ENCODE data around the gene MDFIC2.
"Not testable (repeated sequence)": the region's sequence is repeated elsewhere in the genome, so short reads cannot be mapped to it uniquely, and the experiment has no call there.

The MDFIC2 gene

GRCh38 chr3:70312336-70312735, at the start of gene MDFIC2:
TSS of gene MDFIC2 (minus strand) at chr3:70312638. CDS start at chr3:70311973, 665 bp downstream.
- DNase-seq, result no peak

DNA sequence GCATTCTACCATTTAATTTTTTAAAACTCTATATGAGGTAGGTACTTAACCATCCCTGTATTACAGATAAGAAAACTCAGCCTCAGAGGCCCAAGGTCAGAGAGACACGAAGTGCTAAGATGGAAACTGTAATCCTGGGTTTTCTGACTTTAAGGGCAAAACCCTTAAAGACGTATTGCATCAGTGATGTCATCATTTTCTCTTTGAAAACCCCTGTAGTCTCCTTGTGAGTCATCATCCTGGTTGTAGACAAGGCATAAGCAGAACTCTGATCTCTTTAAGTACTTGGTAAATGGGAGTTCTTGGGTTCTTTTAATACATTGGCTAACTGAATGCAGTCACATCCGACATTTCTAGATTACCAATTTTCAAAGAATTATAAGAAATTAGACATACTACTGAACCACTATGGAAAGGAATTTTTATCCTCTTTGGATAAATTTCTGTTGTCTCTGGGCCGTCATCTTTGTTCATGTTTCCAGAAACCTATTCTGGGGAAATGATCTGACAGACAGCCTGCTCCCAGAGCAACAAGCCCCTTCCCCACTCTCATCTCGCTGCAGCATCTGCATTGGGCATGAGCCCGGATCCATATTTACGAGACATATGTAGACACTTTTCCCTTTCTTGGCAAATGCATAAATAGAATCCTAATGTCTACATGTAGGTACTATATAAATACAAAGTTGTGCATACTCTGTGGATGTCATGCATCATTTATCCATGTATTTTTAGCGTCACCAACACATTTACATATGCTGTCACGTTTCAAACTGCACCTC, 48.7 kb upstream of the MDFIC2 start:
- DNase-seq, result no peak

DNA sequence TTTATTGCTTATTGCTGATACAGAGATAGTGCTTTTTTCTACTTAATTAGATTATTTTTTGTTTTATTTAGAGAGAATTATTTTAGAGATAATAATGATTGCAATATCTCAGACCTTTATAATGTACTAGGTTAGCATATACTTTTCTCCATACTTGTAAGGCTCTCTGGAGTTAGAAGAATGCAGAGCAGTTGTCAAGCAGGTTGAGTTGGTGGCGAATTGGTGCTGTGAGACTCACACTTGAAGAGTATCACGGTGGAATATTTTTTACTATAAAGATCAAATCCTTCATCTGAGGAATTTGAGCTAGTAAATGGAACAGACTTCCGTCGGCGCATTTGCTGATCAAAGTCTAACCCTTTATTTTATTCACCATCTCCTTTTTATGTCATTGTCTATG, 47.3 kb upstream of the MDFIC2 start:
- DNase-seq, result no peak

DNA sequence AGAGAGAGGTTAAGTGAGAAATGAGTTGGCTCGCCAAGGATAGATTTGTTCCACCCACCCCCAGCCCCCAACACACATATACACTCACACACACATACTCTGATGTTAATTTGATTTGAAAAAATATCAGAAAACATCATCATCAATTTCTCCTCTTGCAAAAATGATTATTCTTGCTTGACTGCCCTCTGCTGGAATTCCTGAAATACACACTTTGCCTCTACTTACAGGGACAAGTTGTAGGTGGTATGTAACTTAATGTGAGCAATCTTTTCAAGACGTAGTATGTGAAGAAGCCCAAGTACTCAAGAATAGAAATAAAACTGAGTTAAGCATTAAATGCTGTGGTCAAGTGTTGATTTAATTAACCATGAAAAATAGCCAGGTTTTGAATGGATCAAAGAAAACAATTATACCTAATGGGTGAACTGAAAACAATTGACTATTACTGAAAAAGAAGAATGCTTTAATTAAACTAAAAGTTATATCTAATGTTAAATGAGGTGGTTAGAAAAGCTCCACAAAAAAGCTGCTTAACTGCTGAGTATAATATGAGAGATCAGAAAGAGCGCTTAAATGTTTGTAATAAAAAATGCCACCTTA, 46.6 kb upstream of the MDFIC2 start:
- DNase-seq, result no peak

DNA sequence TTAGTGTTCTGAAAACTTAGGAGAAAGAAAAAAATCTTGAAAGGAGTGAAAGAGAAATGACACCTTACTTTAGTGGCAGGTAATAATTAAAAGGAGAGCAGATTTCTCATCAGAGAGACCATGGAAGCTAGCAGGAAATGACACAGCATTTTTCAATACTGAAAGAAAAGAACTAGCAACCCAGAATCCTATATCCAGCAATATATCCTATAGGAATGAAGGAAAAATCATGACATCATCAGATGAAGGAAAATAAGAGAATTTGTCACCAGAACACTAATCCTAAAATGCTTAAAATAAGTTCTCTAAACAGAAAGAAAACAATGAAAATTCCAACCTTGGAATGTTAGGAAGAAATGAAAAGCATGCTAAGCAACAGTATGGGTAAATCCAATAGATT, 39.8 kb upstream of the MDFIC2 start:
- DNase-seq, result no peak

GRCh38 chr3:70342149-70342548, 29.7 kb upstream of the MDFIC2 start:
- no peak for DNase-seq

- DNase-seq, result not testable (repeated sequence)
Observed at GRCh38 chr3:70336885-70337284, 24.4 kb upstream of the MDFIC2 start.

DNA sequence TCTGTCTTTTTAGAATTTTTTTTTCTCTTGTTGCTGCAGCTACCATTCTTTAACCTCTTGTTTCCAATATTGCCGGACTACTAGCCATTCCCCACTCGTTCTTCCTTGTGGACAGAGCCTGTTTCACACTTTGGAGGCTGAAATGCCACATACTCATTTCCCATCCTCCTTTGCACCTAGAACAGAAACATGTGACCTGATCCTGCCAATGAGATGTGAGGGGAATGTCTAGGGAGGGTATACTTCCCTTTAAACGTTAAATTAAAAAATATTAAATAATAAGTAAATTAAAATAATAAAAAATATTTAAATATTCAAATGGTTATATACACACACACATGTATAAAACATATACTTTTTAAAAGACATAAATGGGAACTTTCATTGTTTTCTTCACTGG, 20.6 kb upstream of the MDFIC2 start:
- DNase-seq, result no peak

GRCh38 chr3:70315021-70315420, 2.6 kb upstream of the MDFIC2 start:
- DNase-seq, result no peak

DNA sequence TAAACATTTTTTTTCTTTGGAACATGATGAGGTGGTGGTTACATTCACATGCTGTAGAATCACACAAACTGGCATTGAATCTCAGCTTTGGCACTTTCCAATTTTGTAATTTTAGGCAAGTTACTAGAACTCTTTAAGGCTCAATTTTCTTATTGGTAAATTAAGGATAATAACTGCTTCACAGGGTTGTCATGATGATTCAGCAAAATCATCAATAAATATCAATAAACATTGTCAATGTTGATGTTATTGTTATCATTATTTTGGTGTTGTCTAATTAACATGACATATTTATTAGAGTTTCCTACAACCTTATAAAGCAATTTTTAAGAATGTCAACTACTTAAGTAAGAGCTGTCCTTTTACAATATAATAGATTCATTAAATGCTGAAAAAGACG, 1.6 kb downstream of the MDFIC2 start:
- no peak for DNase-seq

GRCh38 chr3:70309591-70309990, 2.8 kb downstream of the MDFIC2 start:
- DNase-seq, result no peak

GRCh38 chr3:70308760-70309159, 3.7 kb downstream of the MDFIC2 start:
- no peak for DNase-seq

DNA sequence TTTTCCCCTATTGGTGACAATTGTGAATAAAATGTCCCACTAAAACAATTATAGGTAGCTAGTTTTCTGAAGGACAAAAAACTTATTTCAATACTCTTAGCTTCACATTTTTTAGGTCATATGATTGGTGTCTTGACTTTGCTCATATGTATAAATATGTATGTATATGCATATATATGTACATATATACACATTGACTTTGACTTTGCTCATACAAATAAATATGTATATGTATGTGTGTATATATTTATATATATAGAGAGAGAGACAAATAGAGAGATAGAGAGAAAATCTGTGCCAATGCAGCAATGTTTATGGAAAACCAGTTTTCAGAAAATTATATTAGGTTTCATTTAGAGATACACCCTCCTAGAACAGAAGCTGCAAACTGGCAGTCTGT, 5.7 kb downstream of the MDFIC2 start:
- no peak for DNase-seq

DNA sequence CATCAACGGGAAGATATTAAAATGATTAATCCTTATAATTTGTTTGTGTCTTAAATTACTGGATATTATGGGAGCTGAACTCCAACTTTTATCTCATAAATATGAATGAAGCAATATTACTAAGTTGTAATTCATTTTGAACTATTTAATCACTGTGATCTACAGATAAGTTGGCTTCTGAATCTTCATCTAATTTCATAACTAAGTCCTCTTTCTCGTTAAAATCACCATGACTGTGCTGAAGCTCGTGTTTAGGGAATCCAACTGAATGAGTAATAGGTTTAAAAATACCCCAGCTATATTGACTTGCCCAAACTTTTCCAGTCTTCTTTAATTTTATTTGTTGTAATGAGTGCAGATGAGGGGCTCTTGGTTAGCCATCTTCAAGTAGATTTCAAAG, 14.1 kb downstream of the MDFIC2 start:
- DNase-seq, result no peak

GRCh38 chr3:70291097-70291482, 21.3 kb downstream of the MDFIC2 start:
- no peak for DNase-seq

DNA sequence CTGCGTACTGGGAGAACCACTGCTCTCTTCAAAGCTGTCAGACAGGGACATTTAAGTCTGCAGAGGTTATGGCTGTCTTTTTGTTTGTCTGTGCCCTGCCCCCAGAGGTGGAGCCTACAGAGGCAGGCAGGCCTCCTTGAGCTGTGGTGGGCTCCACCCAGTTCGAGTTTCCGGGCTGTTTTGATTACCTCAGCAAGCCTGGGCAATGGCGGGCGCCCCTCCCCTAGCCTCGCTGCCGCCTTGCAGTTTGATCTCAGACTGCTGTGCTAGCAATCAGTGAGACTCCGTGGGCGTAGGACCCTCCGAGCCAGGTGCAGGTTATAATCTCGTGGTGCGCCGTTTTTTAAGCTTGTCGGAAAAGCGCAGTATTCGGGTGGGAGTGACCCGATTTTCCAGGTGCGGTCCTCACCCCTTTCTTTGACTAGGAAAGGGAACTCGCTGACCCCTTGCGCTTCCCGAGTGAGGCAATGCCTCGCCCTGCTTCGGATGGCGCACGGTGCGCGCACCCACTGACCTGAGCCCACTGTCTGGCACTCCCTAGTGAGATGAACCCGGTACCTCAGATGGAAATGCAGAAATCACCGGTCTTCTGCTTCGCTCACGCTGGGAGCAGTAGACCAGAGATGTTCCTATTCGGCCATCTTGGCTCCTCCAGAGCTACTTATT, 21.9 kb downstream of the MDFIC2 start:
- DNase-seq, result not testable (repeated sequence)

GRCh38 chr3:70281663-70282062, 30.8 kb downstream of the MDFIC2 start:
- DNase-seq, result no peak

- DNase-seq, result no peak
Observed at GRCh38 chr3:70277304-70277703, 35.1 kb downstream of the MDFIC2 start.

DNA sequence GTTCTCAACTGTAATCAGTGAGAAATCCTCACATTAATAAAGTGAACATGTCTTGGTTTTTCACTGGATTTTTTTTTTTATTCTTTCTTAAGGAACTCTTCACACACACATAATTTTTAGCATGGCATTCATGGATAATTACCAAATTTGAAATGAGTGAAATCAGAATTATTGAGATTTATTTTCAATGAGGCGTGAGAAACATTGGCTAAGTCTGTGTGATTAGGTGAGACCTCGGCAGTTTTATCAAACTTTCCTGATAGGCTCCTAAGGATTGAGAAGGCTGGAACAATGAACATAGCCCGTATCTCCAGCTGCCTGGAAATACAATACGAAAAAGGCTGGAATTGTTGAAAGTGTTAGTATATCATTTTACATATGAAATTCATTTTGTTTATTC, 35.5 kb downstream of the MDFIC2 start:
- no peak for DNase-seq

DNA sequence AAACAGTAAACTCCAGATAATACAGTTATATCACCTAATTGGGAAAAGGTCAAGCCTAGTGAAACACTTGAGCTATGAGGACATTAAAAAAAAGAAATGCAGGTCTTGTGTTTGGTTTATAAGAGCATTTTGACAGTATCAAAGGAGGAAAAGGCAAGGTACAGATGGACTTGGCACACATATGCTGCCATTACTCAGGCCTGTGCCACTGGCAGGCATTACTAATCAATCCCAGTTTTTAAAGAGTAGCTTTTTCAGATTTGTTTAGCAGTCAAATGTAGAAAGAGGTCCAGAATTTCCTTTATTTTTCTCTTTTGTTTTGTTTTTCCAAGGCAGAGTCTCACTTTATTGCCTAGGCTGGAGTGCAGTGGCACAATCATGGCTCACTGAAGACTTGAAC, 38.9 kb downstream of the MDFIC2 start:
- DNase-seq, result no peak

DNA sequence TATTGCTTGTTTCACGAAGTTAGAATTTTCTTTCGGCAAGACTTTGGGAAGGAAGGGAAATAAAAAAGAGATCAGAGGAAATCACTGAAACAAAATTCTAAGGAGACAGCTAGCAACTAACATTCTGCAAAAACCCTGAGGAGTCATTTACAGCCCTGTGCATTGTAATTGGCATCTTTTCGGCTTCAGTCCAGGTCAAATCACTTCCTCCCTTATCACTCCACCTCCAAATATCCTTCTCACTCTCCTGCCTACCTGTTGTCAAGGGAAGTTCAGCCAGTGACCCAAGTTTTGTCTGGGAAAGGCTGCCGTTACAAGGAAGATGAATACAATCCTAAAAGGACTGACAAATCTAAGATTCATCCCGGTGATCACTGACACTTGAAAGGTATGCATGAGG, 39.6 kb downstream of the MDFIC2 start:
- DNase-seq, result no peak

DNA sequence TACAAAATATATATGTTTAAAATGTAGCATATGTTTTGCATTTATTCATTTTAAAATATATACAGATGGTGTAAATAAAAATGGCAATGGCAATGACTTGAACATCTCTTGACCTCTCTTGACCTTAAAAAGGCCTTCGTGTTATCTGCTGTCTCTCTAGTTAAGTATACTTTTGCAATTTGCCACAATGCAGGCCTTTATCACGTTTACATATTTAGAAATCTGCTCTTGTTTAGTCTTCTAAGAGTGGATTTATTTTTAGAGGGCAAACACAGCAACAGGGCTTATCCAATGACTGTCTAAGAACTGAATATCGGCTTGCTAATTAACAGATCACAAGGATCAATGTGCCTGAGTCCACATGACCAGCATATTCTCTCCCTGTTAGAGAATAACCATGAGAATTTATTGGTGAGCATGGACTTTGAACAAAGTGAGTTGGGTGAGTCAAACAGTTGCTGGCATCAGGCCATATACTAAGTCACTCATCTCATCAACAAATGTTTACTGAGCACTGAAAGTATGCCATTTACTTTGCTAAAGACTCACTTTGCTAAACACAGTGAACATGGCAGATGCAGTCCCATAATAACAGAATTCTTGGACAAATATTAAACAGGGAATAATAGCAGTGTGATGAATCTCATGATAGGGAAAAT, 48.2 kb downstream of the MDFIC2 start:
- no peak for DNase-seq

GRCh38 chr3:70261283-70261682, 51.2 kb downstream of the MDFIC2 start:
- DNase-seq, result no peak

- DNase-seq, result no peak
Observed at GRCh38 chr3:70256566-70256965, 55.9 kb downstream of the MDFIC2 start.
